Right renal cortex interstitium (tissue), 3 donors: Measurements from ENCODE around the gene MS4A14. TPM values are rescaled to one million over a fixed set of nuclear protein-coding genes. Genes with fewer than 3 reads are reported as not detected.
"Not testable (repeated sequence)": the region's sequence is repeated elsewhere in the genome, so short reads cannot be mapped to it uniquely, and the experiment has no call there.

Experiments
- DNase-seq, 3 donors: peaks; one replicate each; pipeline ENCODE4 v3.0.0-alpha.2; 2013; ENCODE audit warnings: low read depth in 3 of 3, low spot score in 2 of 3
- polyA plus RNA-seq, 3 donors: library from polyadenylated mRNA; unstranded; fragments of 120-200 nt; gene quantifications; one replicate each; pipeline ENCODE4 v1.2.1, GENCODE V29; 2013; ENCODE audit not compliant: insufficient read length in 3 of 3

MS4A14 gene
- polyA plus RNA-seq, 3 donors, result 0.20 to 0.36 (median 0.24) TPM

- no peak for DNase-seq
Observed at GRCh38 chr11:60389279-60389910, 6.9 kb upstream of the MS4A14 start.

DNA sequence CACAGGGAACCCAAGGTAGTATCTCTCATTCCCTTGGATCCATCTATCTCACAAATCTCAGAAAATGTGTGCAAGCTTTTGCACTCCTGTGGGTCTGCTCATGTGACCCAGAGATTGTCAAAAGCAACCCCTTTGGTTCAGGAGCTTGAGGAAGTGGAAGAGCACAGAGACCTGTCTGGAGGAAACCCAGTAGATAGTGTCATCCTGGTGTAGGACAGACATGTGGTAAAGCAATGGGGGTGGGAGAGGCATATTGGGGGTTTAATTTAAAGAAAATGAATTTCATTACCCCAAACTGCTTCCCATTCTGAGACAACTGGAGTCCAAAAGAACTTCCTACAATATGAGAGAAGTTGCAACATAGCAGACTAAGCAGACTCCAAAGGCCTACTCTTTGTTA is 5.8 kb upstream of the MS4A14 start:
- no peak for DNase-seq

DNA sequence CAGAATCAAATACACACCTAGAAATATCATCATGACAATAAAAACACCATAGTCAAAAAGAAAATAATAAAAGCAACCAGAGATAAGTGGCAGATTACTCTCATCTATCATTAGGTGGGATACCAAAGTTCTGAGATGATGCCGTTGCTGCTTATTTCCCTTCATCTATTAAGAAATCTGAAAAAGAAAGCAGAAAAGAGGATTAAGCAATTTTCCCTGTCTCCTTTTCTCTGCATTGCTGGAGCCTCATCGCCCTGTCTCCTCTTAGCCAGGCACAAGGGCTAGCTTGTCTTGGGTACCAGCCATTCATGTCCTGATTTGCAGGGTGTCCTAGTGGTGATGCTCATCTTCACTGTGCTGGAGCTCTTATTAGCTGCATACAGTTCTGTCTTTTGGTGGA is 3.9 kb upstream of the MS4A14 start:
- DNase-seq, result no peak

- DNase-seq, result no peak
Observed at GRCh38 chr11:60393016-60393415, 3.2 kb upstream of the MS4A14 start.

GRCh38 chr11:60394666-60395380 is 1.4 kb upstream of the MS4A14 start:
- DNase-seq, result no peak

GRCh38 chr11:60396799-60397198 is 540 bp downstream of the MS4A14 start:
- DNase-seq, result no peak

DNA sequence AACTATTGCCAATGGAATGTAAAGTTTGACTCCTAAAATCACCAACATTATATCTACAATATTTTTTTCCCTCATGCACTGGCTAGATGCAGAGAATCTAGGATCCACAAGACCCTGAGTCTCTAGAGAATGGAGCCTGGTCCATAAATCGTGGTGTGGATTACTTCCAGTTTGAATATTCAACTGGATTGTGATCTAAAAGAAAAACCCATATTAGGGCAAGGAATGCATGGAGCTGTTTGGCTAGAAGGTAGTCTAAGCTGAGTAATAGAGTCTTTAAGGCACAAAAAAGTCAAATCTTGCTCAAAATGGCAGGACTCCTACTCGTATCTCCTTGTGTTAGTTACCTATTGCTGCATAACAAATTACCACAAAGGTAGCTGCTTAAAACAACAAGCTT is 23.8 kb downstream of the MS4A14 start:
- no peak for DNase-seq

DNA sequence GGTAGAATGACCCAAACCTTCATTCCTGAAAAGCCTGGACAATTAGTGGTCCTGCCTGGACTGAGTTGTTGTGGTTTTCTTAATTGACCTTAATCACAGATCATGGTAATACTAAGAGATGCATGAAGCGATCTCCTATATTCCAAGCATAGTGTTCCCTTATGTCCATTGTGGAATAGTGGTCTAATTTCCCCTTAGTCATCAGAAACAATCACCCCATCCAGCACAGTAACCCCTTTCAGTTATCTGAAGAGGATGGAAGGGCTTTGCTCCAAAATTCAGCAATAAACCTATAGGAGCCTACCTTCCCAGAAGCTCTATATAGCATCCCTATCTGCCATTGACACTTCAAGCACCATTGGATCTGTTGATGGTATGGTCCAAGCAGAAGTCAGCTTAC is 26.4 kb downstream of the MS4A14 start:
- no peak for DNase-seq

DNA sequence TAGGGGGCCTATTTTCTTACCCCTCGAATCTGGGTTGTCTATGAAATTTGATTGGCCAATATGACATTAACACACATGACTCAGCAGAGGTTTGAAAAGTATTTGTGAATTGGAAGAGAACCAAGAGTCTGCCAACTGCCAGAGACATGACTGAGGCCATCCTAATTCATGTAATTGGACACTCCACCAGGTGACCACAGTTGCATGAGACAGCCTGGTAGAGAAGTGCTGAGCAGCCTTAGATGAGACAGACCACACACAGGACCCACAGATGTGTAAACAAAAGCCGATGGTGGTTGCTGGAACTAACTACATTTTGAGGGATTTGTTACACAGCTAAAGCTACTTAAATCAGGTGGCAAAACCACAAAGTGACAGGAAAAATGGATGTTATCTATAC is 32.3 kb downstream of the MS4A14 start:
- no peak for DNase-seq

DNA sequence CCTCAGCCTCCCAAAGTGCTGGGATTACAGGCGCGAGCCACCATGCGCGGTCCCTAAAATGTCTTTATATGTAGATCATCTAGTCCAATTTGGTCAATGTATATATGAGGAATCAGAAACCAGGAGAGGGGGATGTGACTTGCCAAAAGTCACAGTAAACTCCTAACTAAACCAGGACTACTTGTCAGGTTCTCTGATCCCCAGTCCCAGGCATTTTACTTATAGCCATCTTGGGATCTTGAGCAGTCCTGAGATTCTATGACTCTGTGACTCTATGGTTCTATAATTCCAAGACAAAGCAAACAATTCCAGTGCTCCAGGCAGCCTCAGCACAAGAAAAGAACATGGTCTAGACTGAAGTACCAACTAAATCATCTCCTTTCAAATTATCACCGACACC is 33.0 kb downstream of the MS4A14 start, which contains the start of gene MS4A5:
Gene MS4A5 (plus strand): TSS at position 301 of the 400 bp plus-strand sequence. CDS start 103 bp downstream, outside the sequence.
- DNase-seq, result no peak

- no peak for DNase-seq
Observed at GRCh38 chr11:60431251-60431650, 35.0 kb downstream of the MS4A14 start.

- no peak for DNase-seq
Observed at GRCh38 chr11:60433401-60433800, 37.1 kb downstream of the MS4A14 start.

DNA sequence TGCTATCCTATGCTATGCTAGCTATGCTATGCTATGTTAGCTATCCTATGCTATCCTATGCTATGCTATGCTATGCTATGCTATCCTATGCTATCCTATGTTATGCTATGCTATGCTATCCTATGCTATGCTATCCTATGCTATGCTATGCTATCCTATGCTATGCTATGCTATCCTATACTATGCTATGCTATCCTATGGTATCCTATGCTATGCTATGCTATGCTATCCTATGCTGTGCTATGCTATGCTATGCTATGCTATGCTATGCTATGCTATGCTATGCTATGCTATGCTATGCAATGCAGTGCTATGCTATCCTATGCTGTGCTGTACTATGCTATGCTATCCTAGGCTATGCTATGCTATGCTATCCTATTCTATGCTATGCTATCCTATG is 50.8 kb downstream of the MS4A14 start:
- DNase-seq, result no peak

- no peak for DNase-seq
Observed at GRCh38 chr11:60447846-60448245, 51.6 kb downstream of the MS4A14 start.

DNA sequence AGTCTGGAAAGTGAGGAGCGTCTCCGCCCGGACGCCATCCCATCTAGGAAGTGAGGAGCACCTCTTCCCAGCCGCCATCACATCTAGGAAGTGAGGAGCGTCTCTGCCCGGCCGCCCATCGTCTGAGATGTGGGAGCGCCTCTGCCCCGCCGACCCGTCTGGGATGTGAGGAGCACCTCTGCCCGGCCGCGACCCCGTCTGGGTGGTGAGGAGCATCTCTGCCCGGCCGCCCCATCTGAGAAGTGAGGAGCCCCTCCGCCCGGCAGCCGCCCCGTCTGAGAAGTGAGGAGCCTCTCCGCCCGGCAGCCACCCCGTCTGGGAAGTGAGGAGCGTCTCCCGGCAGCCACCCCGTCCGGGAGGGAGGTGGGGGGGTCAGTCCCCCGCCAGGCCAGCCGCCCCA is 54.9 kb downstream of the MS4A14 start:
- not testable (repeated sequence) for DNase-seq

GRCh38 chr11:60454212-60454611 is 58.0 kb downstream of the MS4A14 start:
- no peak for DNase-seq

DNA sequence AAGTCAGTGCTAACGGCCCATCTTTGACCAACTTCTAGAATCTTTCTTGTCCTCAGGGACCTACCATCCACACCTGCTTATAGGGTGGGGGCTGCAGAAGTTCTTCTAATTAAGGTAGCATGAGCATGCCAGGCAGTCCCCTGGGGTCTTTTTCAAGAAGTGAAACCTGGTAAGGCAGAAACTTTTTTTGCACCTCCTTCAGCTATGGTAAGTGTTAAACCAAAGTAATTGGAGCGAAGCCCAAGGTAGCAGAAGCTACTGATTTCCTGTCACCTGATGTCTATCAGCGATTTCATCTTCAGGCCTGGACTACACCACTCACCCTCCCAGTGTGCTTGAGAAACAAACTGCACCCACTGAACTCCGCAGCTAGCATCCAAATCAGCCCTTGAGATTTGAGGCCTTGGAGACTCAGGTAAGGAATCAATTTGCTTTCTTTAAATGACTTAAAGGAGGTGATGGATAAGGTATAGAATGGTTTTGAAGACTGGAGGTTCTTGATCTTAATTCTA is 59.3 kb downstream of the MS4A14 start, which contains the start of gene MS4A1:
Gene MS4A1 (plus strand): TSS at position 317 of the 512 bp plus-strand sequence. CDS start 6,528 bp downstream, outside the sequence.
- no peak for DNase-seq

- DNase-seq, result no peak
Observed at GRCh38 chr11:60457576-60457975, 61.3 kb downstream of the MS4A14 start.

GRCh38 chr11:60459345-60459744 is 63.1 kb downstream of the MS4A14 start:
- no peak for DNase-seq
